ENCODE data around the gene CDK2.

DNA sequence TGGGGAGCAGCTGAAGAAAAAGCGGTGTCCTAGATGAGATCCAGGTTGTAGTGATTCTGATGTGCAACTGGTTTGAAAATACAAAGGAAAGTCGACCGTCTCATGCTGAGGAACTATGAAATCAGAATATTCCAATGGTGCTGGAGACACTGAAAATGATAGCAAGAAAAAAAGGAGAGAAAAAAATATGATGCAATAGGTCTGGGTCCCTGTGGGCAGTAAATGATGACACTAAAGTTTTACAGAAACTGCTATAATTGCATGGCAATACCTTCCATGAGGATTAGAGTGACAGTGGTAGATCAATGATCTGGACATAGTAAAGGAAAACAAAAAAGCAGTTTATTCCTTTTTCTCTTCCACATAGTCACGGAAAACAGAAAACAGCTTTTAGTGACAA, 41.3 kb upstream of the CDK2 start:
- no peak for TF ChIP-seq CTCF (IDR thresholded peaks at IDR 0.05; ENCODE audit: poor library complexity)
- no peak for TF ChIP-seq EZH2 (IDR thresholded peaks at IDR 0.05; ENCODE audit: borderline replicate concordance)
- TF ChIP-seq EZH2phosphoT487 (IDR thresholded peaks at IDR 0.05; ENCODE audit: low read depth, severe bottlenecking, unreplicated experiment), result no peak
